MCF 10A (cell line): ENCODE results near the gene BMPR1B. TPM values are rescaled to one million over a fixed set of nuclear protein-coding genes. Genes with fewer than 3 reads are reported as not detected.
"Not testable (repeated sequence)": the region's sequence is repeated elsewhere in the genome, so short reads cannot be mapped to it uniquely, and the experiment has no call there.

Source experiments
- BruUV-seq: library from RNA; stranded (reverse); fragments of 400-500 nt; replicated peaks from 2 replicates; lab custom pipeline; 2021; lab: Mats Ljungman, UMichigan
- CTCF ChIA-PET: fragments of 300-600 bp; sonication (Branson Sonifier 250); formaldehyde crosslinking; extraction: SDS; loops from one replicate; lab custom pipeline; 2021; ENCODE audit warnings: antibody characterized with exemption, inconsistent platforms; lab: Yijun Ruan, JAX
- POLR2A ChIA-PET: fragments of 300-600, 350-650 bp; sonication (Branson Sonifier 250); formaldehyde crosslinking; extraction: SDS; loops from one replicate; lab custom pipeline; 2020; ENCODE audit warnings: antibody characterized with exemption, inconsistent platforms; lab: Yijun Ruan, JAX
- DNase-seq: peaks from one replicate; pipeline ENCODE4 v3.0.0-alpha.2; 2018; ENCODE audit not compliant: unreplicated experiment
- H3K27ac Mint-ChIP-seq: one replicate; pipeline ENCODE4 v1.8.0; 2022; ENCODE audit warnings: mild to moderate bottlenecking, low read depth, mixed read lengths; ENCODE audit not compliant: unreplicated experiment
- H3K27me3 Mint-ChIP-seq: one replicate; pipeline ENCODE4 v1.8.0; 2022; ENCODE audit warnings: mixed read lengths; ENCODE audit not compliant: insufficient read depth, unreplicated experiment
- H3K36me3 Mint-ChIP-seq: one replicate; pipeline ENCODE4 v1.8.0; 2022; ENCODE audit warnings: mild to moderate bottlenecking, moderate library complexity, mixed read lengths; ENCODE audit not compliant: insufficient read depth, unreplicated experiment
- H3K4me1 Mint-ChIP-seq: one replicate; pipeline ENCODE4 v1.8.0; 2022; ENCODE audit warnings: mixed read lengths; ENCODE audit not compliant: insufficient read depth, unreplicated experiment
- H3K4me3 Mint-ChIP-seq: one replicate; pipeline ENCODE4 v1.8.0; 2022; ENCODE audit warnings: mild to moderate bottlenecking, moderate library complexity, mixed read lengths; ENCODE audit not compliant: unreplicated experiment
- H3K9me3 Mint-ChIP-seq: one replicate; pipeline ENCODE4 v1.8.0; 2022; ENCODE audit warnings: mixed read lengths; ENCODE audit not compliant: unreplicated experiment
- CTCF ChIP-seq: fragments of 200-600 bp; IDR thresholded peaks from one replicate; pipeline ENCODE4 v1.8.0; 2022; ENCODE audit warnings: antibody characterized with exemption, mild to moderate bottlenecking; ENCODE audit not compliant: unreplicated experiment
- intact Hi-C: fragments of 100-400 bp; cut with micrococcal nuclease; formaldehyde crosslinking; loops from 2 replicates; pipeline ENCODE4 v1.14.1; 2022
- total RNA-seq: library from RNA; stranded (reverse); gene quantifications from 2 replicates; pipeline ENCODE4 v1.2.3, GENCODE V29; 2022

BMPR1B gene
- total RNA-seq, 1 experiment from 2014 or later = 18.8 TPM

- ChIA-PET CTCF (interaction anchor here (0.6 to 4.4 kb wide), 29 partner anchors 10 to 1544 kb away, joined by 3 to 65 read pairs (median 4); partner anchors contain the start of gene BMPR1B), POLR2A (interaction anchor here (1.3 kb wide), 1 partner anchor 503 kb away, joined by 4 read pairs; no protein-coding TSS in a partner anchor)
- Mint-ChIP-seq H3K27me3 (no peaks in the 10 kb centered on the region), H3K4me3 (no peak overlapping the region), H3K36me3 (no peaks in the 10 kb centered on the region), H3K4me1 (peaks cover 19% of the 10 kb centered on the region), H3K27ac (no peak overlapping the region), H3K9me3 (no peaks in the 10 kb centered on the region)
- intact Hi-C loops = loop anchor here (1.0 to 10.0 kb wide), 2 partner anchors 380 to 504 kb away; no protein-coding TSS in a partner anchor
- peak; percentile 71 for DNase-seq
- BruUV-seq = no TSS peak
- peak; percentile 48 for TF ChIP-seq CTCF
Observed at GRCh38 chr4:95124906-95125504, 367.2 kb downstream of the BMPR1B start.

- no TSS peak for BruUV-seq
- CTCF ChIA-PET = no interaction called here
- Mint-ChIP-seq H3K27me3 (no peaks in the 10 kb centered on the region), H3K27ac (no peak overlapping the region), H3K9me3 (no peaks in the 10 kb centered on the region), H3K36me3 (no peaks in the 10 kb centered on the region), H3K4me1 (peaks cover 22% of the 10 kb centered on the region), H3K4me3 (no peak overlapping the region)
- DNase-seq = no peak
- intact Hi-C loops = loop anchor here (10.0 kb wide), 1 partner anchor 384 kb away; no protein-coding TSS in a partner anchor
- POLR2A ChIA-PET = interaction anchor here (0.8 to 1.3 kb wide), 6 partner anchors 10 to 508 kb away, joined by 3 read pairs; no protein-coding TSS in a partner anchor
- TF ChIP-seq CTCF = no peak
Observed at GRCh38 chr4:95129031-95129430, 371.3 kb downstream of the BMPR1B start.

- peak; percentile 99 for DNase-seq
- no TSS peak for BruUV-seq
- peak overlapping the region; percentile 70 for H3K27ac Mint-ChIP-seq
- CTCF ChIA-PET = interaction anchor here (0.6 kb wide), 1 partner anchor 143 kb away, joined by 4 read pairs; no protein-coding TSS in a partner anchor
- POLR2A ChIA-PET = interaction anchor here (0.7 to 1.3 kb wide), 8 partner anchors 10 to 509 kb away, joined by 3 read pairs; no protein-coding TSS in a partner anchor
- H3K4me3 Mint-ChIP-seq = peak overlapping the region; percentile 59
- no peaks in the 10 kb centered on the region for H3K9me3 Mint-ChIP-seq
- intact Hi-C loops = loop anchor here (10.0 kb wide), 1 partner anchor 385 kb away; no protein-coding TSS in a partner anchor
- TF ChIP-seq CTCF = no peak
- H3K27me3 Mint-ChIP-seq = no peaks in the 10 kb centered on the region
- no peaks in the 10 kb centered on the region for H3K36me3 Mint-ChIP-seq
- H3K4me1 Mint-ChIP-seq = peaks cover 20% of the 10 kb centered on the region
Observed at GRCh38 chr4:95129821-95130311, 372.1 kb downstream of the BMPR1B start.

DNA sequence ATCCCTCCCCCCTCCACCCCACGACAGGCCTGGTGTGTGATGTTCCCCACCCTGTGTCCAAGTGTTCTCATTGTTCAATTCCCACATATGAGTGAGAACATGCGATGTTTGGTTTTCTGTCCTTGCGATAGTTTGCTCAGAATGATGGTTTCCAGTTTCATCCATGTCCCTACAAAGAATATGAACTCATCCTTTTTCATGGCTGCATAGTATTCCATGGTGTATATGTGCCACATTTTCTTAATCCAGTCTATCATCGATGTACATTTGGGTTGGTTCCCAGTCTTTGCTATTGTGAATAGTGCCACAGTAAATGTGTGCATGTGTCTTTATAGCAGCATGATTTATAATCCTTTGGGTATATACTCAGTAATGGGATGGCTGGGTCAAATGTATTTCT, 376.3 kb downstream of the BMPR1B start:
- DNase-seq, H3K27ac Mint-ChIP-seq, H3K27me3 Mint-ChIP-seq, BruUV-seq, intact Hi-C loops, H3K36me3 Mint-ChIP-seq, H3K4me3 Mint-ChIP-seq, POLR2A ChIA-PET, H3K9me3 Mint-ChIP-seq, CTCF ChIA-PET: not testable (repeated sequence)
- peaks cover 10% of the 10 kb centered on the region for H3K4me1 Mint-ChIP-seq

DNA sequence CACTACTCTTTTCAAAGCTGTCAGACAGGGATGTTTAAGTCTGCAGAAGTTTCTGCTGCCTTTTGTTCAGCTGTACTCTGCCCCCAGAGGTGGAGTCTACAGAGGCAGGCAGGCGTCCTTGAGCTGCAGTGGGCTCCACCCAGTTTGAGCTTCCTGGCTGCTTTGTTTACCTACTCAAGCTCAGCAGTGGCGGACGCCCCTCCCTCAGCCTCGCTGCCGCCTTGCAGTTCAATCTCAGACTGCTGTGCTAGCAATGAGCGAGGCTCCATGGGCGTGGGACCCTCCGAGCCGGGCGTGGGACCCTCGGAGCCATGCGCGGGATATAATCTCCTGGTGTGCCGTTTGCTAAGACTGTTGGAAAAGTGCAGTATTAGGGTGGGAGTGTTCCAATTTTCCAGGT, 381.7 kb downstream of the BMPR1B start:
- H3K27me3 Mint-ChIP-seq, intact Hi-C loops, POLR2A ChIA-PET, H3K4me3 Mint-ChIP-seq, H3K4me1 Mint-ChIP-seq, H3K36me3 Mint-ChIP-seq, H3K27ac Mint-ChIP-seq, DNase-seq, BruUV-seq, H3K9me3 Mint-ChIP-seq: not testable (repeated sequence)
- CTCF ChIA-PET = interaction anchor here (0.6 to 1.6 kb wide), 2 partner anchors 17 to 1030 kb away, joined by 3 to 5 read pairs; no protein-coding TSS in a partner anchor
